H9 (cell line): ENCODE data around the gene DNAJC18. TPM values are rescaled to one million over a fixed set of nuclear protein-coding genes. Genes with fewer than 3 reads are reported as not detected.
A peak's percentile ranks its signal among the peaks of the same experiment; 100 is the strongest.

Experiments
- DNase-seq: peaks from one replicate; pipeline ENCODE4 v3.0.0-alpha.2; 2017
- H2AFZ ChIP-seq: one replicate; pipeline ENCODE4 v1.6.1; 2013; ENCODE audit warnings: mild to moderate bottlenecking, low read length, control low read depth, moderate library complexity
- H2AK5ac ChIP-seq: 2 replicates; pipeline ENCODE4 v1.6.1; 2013; ENCODE audit warnings: low read length, control low read depth, mixed read lengths; ENCODE audit not compliant: insufficient read length
- H2BK120ac ChIP-seq: one replicate; pipeline ENCODE4 v1.6.1; 2013; ENCODE audit warnings: low read depth, mild to moderate bottlenecking, low read length, control low read depth, inconsistent platforms; ENCODE audit not compliant: poor library complexity, severe bottlenecking
- H2BK12ac ChIP-seq: 2 replicates; pipeline ENCODE4 v1.6.1; 2013; ENCODE audit warnings: low read length, control low read depth, mixed read lengths, low read depth; ENCODE audit not compliant: insufficient read length
- H2BK15ac ChIP-seq: 2 replicates; pipeline ENCODE4 v1.6.1; 2013; ENCODE audit warnings: low read depth, low read length, control low read depth
- H2BK20ac ChIP-seq: one replicate; pipeline ENCODE4 v1.6.1; 2013; ENCODE audit warnings: low read depth, mild to moderate bottlenecking, low read length, control low read depth, inconsistent platforms; ENCODE audit not compliant: poor library complexity, severe bottlenecking
- H2BK5ac ChIP-seq: 2 replicates; pipeline ENCODE4 v1.6.1; 2013; ENCODE audit warnings: low read length, control low read depth, mixed read lengths; ENCODE audit not compliant: insufficient read length
- H3K14ac ChIP-seq: 2 replicates; pipeline ENCODE4 v1.6.1; 2013; ENCODE audit warnings: low read length, control low read depth; ENCODE audit not compliant: insufficient read depth
- H3K18ac ChIP-seq: 2 replicates; pipeline ENCODE4 v1.6.1; 2013; ENCODE audit warnings: low read depth, mild to moderate bottlenecking, mixed read lengths, low read length, control low read depth; ENCODE audit not compliant: insufficient read length
- H3K23ac ChIP-seq: 2 replicates; pipeline ENCODE4 v1.6.1; 2013; ENCODE audit warnings: low read length, control low read depth, mixed read lengths, low read depth; ENCODE audit not compliant: insufficient read length
- H3K23me2 ChIP-seq: 2 replicates; pipeline ENCODE4 v1.6.1; 2013; ENCODE audit warnings: low read depth, mild to moderate bottlenecking, mixed read lengths, low read length, control low read depth; ENCODE audit not compliant: insufficient read length, poor library complexity, severe bottlenecking
- H3K27ac ChIP-seq: 2 replicates; pipeline ENCODE4 v1.5.1; 2013; ENCODE audit warnings: low read length, control low read depth, mixed read lengths, low read depth; ENCODE audit not compliant: insufficient read length
- H3K27me3 ChIP-seq: 2 replicates; pipeline ENCODE4 v1.6.1; 2013; ENCODE audit warnings: low read length, control low read depth, inconsistent platforms; ENCODE audit not compliant: insufficient read depth
- H3K4ac ChIP-seq: 2 replicates; pipeline ENCODE4 v1.6.1; 2013; ENCODE audit warnings: low read depth, mild to moderate bottlenecking, control low read depth, inconsistent platforms, low read length, moderate library complexity
- H3K4me1 ChIP-seq: 2 replicates; pipeline ENCODE4 v1.6.1; 2013; ENCODE audit warnings: low read length, control low read depth, inconsistent platforms; ENCODE audit not compliant: insufficient read depth
- H3K4me2 ChIP-seq: 2 replicates; pipeline ENCODE4 v1.6.1; 2013; ENCODE audit warnings: low read length, control low read depth, mixed read lengths; ENCODE audit not compliant: insufficient read length, insufficient read depth
- H3K56ac ChIP-seq: 2 replicates; pipeline ENCODE4 v1.6.1; 2013; ENCODE audit warnings: low read depth, mild to moderate bottlenecking, mixed read lengths, low read length, control low read depth; ENCODE audit not compliant: insufficient read length
- H3K79me1 ChIP-seq: 2 replicates; pipeline ENCODE4 v1.6.1; 2013; ENCODE audit warnings: low read depth, mild to moderate bottlenecking, moderate library complexity, low read length, control low read depth, inconsistent platforms; ENCODE audit not compliant: insufficient read depth, poor library complexity, severe bottlenecking
- H3K79me2 ChIP-seq: 2 replicates; pipeline ENCODE4 v1.6.1; 2013; ENCODE audit warnings: low read length, control low read depth, inconsistent platforms; ENCODE audit not compliant: insufficient read depth
- H3K9ac ChIP-seq: 2 replicates; pipeline ENCODE4 v1.6.1; 2013; ENCODE audit warnings: low read length, control low read depth, mixed read lengths; ENCODE audit not compliant: insufficient read length; ENCODE audit errors: extremely low read depth
- H3K9me3 ChIP-seq: one replicate; pipeline ENCODE4 v1.6.1; 2013; ENCODE audit warnings: low read depth, low read length, inconsistent platforms; ENCODE audit not compliant: control insufficient read depth
- H3T11ph ChIP-seq: one replicate; pipeline ENCODE4 v1.6.1; 2013; ENCODE audit warnings: mild to moderate bottlenecking, low read length, control low read depth, inconsistent platforms
- H4K20me1 ChIP-seq: one replicate; pipeline ENCODE4 v1.6.1; 2013; ENCODE audit not compliant: control insufficient read depth, insufficient read length, insufficient read depth
- H4K5ac ChIP-seq: 2 replicates; pipeline ENCODE4 v1.6.1; 2013; ENCODE audit warnings: low read depth, mild to moderate bottlenecking, mixed read lengths, low read length, control low read depth; ENCODE audit not compliant: insufficient read length
- H4K8ac ChIP-seq: replicated peaks from 2 replicates; pipeline ENCODE4 v1.6.1; 2013; ENCODE audit warnings: low read length, control low read depth, mixed read lengths, low read depth; ENCODE audit not compliant: insufficient read length
- H4K91ac ChIP-seq: 2 replicates; pipeline ENCODE4 v1.6.1; 2013; ENCODE audit warnings: low read depth, mild to moderate bottlenecking, moderate library complexity, mixed read lengths, low read length, control low read depth; ENCODE audit not compliant: insufficient read length
- H3K27ac Mint-ChIP-seq, 3 experiments: 2 replicates in 2 of 3; 3 replicates in 1 of 3; pipeline ENCODE4 v1.8.0; 2020 to 2021; ENCODE audit warnings: mixed read lengths in 3 of 3, mild to moderate bottlenecking in 1 of 3, moderate library complexity in 1 of 3
- H3K27me3 Mint-ChIP-seq: 2 replicates; pipeline ENCODE4 v1.8.0; 2021; ENCODE audit warnings: low read depth, mild to moderate bottlenecking, moderate library complexity, mixed read lengths
- H3K36me3 Mint-ChIP-seq, 3 experiments: 2 replicates in 2 of 3; 3 replicates in 1 of 3; pipeline ENCODE4 v1.8.0; 2020 to 2021; ENCODE audit warnings: low read depth in 3 of 3, mixed read lengths in 3 of 3; ENCODE audit not compliant: insufficient read depth in 1 of 3
- H3K4me1 Mint-ChIP-seq, 2 experiments: 2 replicates each; pipeline ENCODE4 v1.8.0; 2020; ENCODE audit warnings: mixed read lengths in 2 of 2
- H3K4me3 Mint-ChIP-seq, 2 experiments: 2 replicates in 1 of 2; 3 replicates in 1 of 2; pipeline ENCODE4 v1.8.0; 2020 to 2021; ENCODE audit warnings: mild to moderate bottlenecking in 2 of 2, mixed read lengths in 2 of 2, moderate library complexity in 1 of 2
- H3K9me3 Mint-ChIP-seq, 2 experiments: 2 replicates in 1 of 2; 3 replicates in 1 of 2; pipeline ENCODE4 v1.8.0; 2020; ENCODE audit warnings: mild to moderate bottlenecking in 2 of 2, mixed read lengths in 2 of 2, moderate library complexity in 1 of 2
- CTCF ChIP-seq: fragments of 200-600 bp; sonication (generic); conservative IDR thresholded peaks from 3 replicates; pipeline ENCODE4 v1.8.0; 2021; ENCODE audit warnings: antibody characterized with exemption, mild to moderate bottlenecking
- WGBS: extraction: QIAGEN DNeasy Blood & Tissue Kit; methylation state at CpG from one replicate; pipeline ENCODE4 v1.1.7; 2013; ENCODE audit warnings: missing lambda C conversion rate, low lambda C conversion rate, mixed read lengths; ENCODE audit not compliant: insufficient read length; ENCODE audit errors: extremely low coverage; 5-methylcytosine and 5-hydroxymethylcytosine counted together
- total RNA-seq: library from RNA; stranded (reverse); gene quantifications from 2 replicates; pipeline ENCODE4 v1.2.1, GENCODE V29; 2021

The DNAJC18 gene
- total RNA-seq, 1 experiment from 2014 or later = 26.5 TPM

- H3K79me2 ChIP-seq = no peaks in the 10 kb centered on the region
- no peak overlapping the region for H3K56ac ChIP-seq
- Mint-ChIP-seq H3K4me1 (peaks cover 19 to 41% of the 10 kb centered on the region in 2 experiments), H3K27me3 (peaks cover 31% of the 10 kb centered on the region), H3K9me3 (no peaks in the 10 kb centered on the region), H3K27ac (no peak overlapping the region), H3K4me3 (peak overlapping the region; percentile 79 to 88), H3K36me3 (peaks cover under 1 to 8% (median 1%) of the 10 kb centered on the region in 3 experiments)
- H2BK15ac ChIP-seq = no peak overlapping the region
- H3K9ac ChIP-seq = no peak overlapping the region
- H2BK120ac ChIP-seq = no peak overlapping the region
- peak overlapping the region; percentile 85 for H3K4me2 ChIP-seq
- H3K23me2 ChIP-seq = peaks cover 22% of the 10 kb centered on the region
- H4K5ac ChIP-seq = no peak overlapping the region
- H2AK5ac ChIP-seq = no peak overlapping the region
- H3K23ac ChIP-seq = no peak overlapping the region
- H3K4me1 ChIP-seq = peaks cover 4% of the 10 kb centered on the region; the same call in 1 of the 2 replicates
- no peak overlapping the region for H3K27ac ChIP-seq
- H2BK5ac ChIP-seq = no peak overlapping the region
- no CpG with 5 or more reads among the region's 62 CpGs for WGBS
- no peak overlapping the region for H2BK12ac ChIP-seq
- H3K79me1 ChIP-seq = no peaks in the 10 kb centered on the region
- peaks cover 2% of the 10 kb centered on the region for H4K20me1 ChIP-seq
- peak; percentile 61 for DNase-seq
- no peak overlapping the region for H2BK20ac ChIP-seq
- no peak overlapping the region for H4K91ac ChIP-seq
- TF ChIP-seq CTCF = peak; percentile 72
- no peak overlapping the region for H3K18ac ChIP-seq
- H3K9me3 ChIP-seq = no peaks in the 10 kb centered on the region
- no peak overlapping the region; the same call in 1 of the 2 replicates for H3K14ac ChIP-seq
- peaks cover 8% of the 10 kb centered on the region for H3K27me3 ChIP-seq
- H3T11ph ChIP-seq = no peak overlapping the region
- H2AFZ ChIP-seq = no peak overlapping the region
- H4K8ac ChIP-seq = no peak overlapping the region
- H3K4ac ChIP-seq = no peak overlapping the region
These were observed 45.1 kb downstream of the DNAJC18 start for GRCh38 chr5:139394123-139394653.
